Uterus (tissue), 2 donors: ENCODE results near the gene LRRC37A3.
"Not testable (repeated sequence)": the region's sequence is repeated elsewhere in the genome, so short reads cannot be mapped to it uniquely, and the experiment has no call there.

ENCODE experiments used
- CTCF ChIP-seq, 4 experiments: fragments of 200-600 bp in 2 of 4; fragments of 450-650 bp in 2 of 4; sonication (generic) in 2 of 4; IDR thresholded peaks; one replicate each; pipeline ENCODE4 v1.5.1; 2016 to 2019; ENCODE audit warnings: antibody characterized with exemption in 4 of 4, mild to moderate bottlenecking in 2 of 4, moderate library complexity in 1 of 4
- POLR2A ChIP-seq, 2 donors: fragments of 450-650 bp; IDR thresholded peaks; one replicate each; pipeline ENCODE4 v1.6.1; 2016; ENCODE audit warnings: antibody characterized with exemption in 2 of 2, mild to moderate bottlenecking in 1 of 2, moderate library complexity in 1 of 2

- TF ChIP-seq CTCF, POLR2A (IDR thresholded peaks at IDR 0.05): not testable (repeated sequence)
These were observed 104.1 kb downstream of the LRRC37A3 start for GRCh38 chr17:64814993-64815832.
